ENCODE data around the gene GALNT17. TPM values are rescaled to one million over a fixed set of nuclear protein-coding genes. Genes with fewer than 3 reads are reported as not detected.

Gene GALNT17
- total RNA-seq, 1 donor from 2014 or later = not detected

DNA sequence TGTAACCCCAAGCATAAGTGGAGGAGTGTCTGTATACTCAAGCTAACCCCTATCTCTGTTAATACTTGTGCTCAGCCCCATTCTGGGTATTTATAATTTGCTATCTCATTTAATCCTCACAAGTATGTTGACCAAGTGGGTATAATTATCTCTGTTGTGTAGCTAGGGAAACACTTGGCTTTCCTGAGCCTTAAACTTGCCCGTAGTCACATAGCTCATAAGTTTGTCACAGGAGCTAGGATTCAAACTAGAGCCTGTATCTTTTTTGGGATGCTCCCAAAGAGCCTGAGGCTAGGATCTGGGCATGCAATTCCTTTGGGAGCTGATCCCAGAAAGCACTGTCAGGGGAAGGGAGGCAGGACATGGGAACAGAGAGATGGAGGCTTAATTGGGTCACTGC, 377.4 kb downstream of the GALNT17 start:
- Histone ChIP-seq H3K36me3 (ENCODE audit: control insufficient read depth, insufficient read depth, low read length) (no peaks in the 10 kb centered on the region), H3K27me3 (ENCODE audit: control insufficient read depth, insufficient read depth, low read length) (no peaks in the 10 kb centered on the region), H3K4me3 (ENCODE audit: low read depth, low read length) (no peak overlapping the region)
- no peak for FAIRE-seq
- TF ChIP-seq, protein P1, sequence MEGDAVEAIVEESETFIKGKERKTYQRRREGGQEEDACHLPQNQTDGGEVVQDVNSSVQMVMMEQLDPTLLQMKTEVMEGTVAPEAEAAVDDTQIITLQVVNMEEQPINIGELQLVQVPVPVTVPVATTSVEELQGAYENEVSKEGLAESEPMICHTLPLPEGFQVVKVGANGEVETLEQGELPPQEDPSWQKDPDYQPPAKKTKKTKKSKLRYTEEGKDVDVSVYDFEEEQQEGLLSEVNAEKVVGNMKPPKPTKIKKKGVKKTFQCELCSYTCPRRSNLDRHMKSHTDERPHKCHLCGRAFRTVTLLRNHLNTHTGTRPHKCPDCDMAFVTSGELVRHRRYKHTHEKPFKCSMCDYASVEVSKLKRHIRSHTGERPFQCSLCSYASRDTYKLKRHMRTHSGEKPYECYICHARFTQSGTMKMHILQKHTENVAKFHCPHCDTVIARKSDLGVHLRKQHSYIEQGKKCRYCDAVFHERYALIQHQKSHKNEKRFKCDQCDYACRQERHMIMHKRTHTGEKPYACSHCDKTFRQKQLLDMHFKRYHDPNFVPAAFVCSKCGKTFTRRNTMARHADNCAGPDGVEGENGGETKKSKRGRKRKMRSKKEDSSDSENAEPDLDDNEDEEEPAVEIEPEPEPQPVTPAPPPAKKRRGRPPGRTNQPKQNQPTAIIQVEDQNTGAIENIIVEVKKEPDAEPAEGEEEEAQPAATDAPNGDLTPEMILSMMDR (IDR thresholded peaks at IDR 0.05; ENCODE audit: insufficient read depth, low read length, severe bottlenecking) = no peak
- DNase-seq (ENCODE audit: low read depth) = no peak

DNA sequence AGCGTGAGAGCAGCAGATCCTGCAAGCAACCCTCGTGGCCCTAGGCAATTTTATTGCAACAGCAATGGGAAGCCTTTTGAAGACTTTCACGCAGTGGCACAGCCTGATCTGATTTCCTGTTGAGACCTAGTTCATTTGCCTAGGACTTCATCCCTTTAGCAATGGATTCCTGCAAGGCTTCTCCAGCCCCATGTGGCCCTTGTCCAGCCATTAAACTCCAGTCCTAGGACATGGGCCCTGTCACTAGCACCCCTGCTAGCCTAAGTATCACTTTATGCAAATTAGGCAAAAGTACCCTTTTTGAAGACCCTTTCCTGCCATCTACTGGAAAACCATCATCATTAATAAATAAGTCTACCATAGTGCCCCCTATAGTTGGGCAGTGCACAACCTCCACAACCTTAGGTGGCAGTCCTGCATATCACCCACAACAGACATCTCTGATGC, 379.4 kb downstream of the GALNT17 start:
- DNase-seq (ENCODE audit: low read depth) = no peak

DNA sequence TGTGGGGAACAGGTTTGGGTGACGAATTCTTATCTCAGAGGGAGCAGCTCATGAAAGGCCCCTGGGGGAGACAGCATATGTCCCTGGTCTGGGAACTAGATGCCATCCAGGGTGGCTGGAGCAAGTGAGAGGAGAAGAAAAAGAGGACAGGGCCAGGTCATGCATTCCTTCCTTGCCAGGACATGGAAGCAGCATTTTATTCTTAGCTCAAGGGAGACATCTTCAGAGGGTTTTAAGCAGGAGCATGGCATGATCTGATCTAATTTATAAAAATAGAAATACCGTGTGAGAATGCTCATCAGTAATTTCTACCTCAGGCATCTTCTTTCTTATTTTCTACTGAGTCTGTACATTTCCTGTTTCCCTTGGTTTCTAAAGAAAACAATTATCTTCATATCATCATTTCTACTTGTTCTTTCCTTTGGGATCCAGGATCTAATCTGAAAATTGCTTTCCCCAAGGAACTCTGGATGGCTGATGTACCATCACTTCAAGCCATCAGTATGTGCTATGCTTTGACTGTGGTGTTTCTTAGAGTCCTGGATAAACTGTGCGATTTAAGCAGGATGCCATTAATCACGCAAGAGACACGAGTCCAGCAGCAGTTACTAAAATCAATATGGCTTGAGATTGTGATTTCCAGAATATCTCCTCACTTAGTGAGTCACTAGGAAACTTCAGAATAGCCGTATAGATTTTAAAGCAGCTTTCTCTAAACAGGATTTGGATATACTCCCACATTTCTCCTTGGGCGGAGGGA, 386.2 kb downstream of the GALNT17 start:
- Histone ChIP-seq H3K4me3 (ENCODE audit: low read depth, low read length) (no peak overlapping the region), H3K36me3 (ENCODE audit: control insufficient read depth, insufficient read depth, low read length) (no peaks in the 10 kb centered on the region), H3K27me3 (ENCODE audit: control insufficient read depth, insufficient read depth, low read length) (no peaks in the 10 kb centered on the region)
- TF ChIP-seq, protein P1 (IDR thresholded peaks at IDR 0.05; ENCODE audit: insufficient read depth, low read length, severe bottlenecking) = no peak
- no peak for FAIRE-seq
- no peak for DNase-seq (ENCODE audit: low read depth)

More for the DNA sequence above, 379.4 kb downstream of the GALNT17 start:
- TF ChIP-seq, protein P1 (IDR thresholded peaks at IDR 0.05; ENCODE audit: insufficient read depth, low read length, severe bottlenecking) = no peak
- no peaks in the 10 kb centered on the region for H3K36me3 ChIP-seq (ENCODE audit: control insufficient read depth, insufficient read depth, low read length)
- H3K27me3 ChIP-seq (ENCODE audit: control insufficient read depth, insufficient read depth, low read length) = no peaks in the 10 kb centered on the region
- no peak overlapping the region for H3K4me3 ChIP-seq (ENCODE audit: low read depth, low read length)
- FAIRE-seq = no peak

DNA sequence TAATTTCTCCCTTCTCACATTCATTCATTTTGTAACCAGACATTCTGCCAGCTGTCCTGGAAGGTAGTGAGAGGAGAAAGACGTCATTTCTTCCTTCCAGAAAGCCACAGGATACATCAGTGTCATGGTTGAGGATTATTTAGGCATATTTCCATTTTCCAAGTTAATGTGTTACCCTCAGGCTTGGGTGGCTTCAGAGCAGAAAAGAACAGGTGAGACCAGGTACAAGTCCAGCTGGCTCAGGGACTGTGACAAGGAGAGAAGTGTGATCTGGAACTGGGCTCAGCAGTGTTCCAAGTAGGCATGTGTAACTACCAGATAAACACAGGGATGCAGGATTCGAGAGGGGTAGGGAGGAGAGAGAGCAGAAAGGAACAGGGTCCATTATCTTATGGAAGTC, 386.9 kb downstream of the GALNT17 start:
- Histone ChIP-seq H3K36me3 (ENCODE audit: control insufficient read depth, insufficient read depth, low read length) (no peaks in the 10 kb centered on the region), H3K27me3 (ENCODE audit: control insufficient read depth, insufficient read depth, low read length) (no peaks in the 10 kb centered on the region), H3K4me3 (ENCODE audit: low read depth, low read length) (no peak overlapping the region)
- DNase-seq (ENCODE audit: low read depth) = no peak
- TF ChIP-seq, protein P1 (IDR thresholded peaks at IDR 0.05; ENCODE audit: insufficient read depth, low read length, severe bottlenecking) = no peak
- FAIRE-seq = peak; percentile 58

DNA sequence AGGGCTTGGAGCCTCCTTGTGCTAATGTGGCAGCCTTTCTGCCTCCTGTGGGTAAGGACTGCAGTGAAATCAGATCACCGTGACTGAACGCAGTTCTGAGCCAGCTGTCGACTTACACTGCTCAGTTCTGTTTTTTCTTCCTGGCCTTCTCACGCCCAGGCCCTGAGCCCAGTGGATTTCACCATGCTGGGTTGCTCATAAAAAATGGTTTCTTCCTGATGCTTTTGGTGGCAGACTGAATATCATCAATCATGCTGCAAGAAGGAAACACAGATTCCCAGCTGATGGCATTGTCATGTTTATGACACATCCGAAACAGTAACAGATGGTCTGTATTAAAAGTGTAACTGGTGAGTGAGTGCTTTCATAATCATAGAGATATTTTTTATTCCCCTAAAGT, 389.6 kb downstream of the GALNT17 start:
- TF ChIP-seq, protein P1 (IDR thresholded peaks at IDR 0.05; ENCODE audit: insufficient read depth, low read length, severe bottlenecking) = no peak
- FAIRE-seq (no peak), DNase-seq (ENCODE audit: low read depth) (no peak)
- Histone ChIP-seq H3K27me3 (ENCODE audit: control insufficient read depth, insufficient read depth, low read length) (no peaks in the 10 kb centered on the region), H3K4me3 (ENCODE audit: low read depth, low read length) (no peak overlapping the region), H3K36me3 (ENCODE audit: control insufficient read depth, insufficient read depth, low read length) (no peaks in the 10 kb centered on the region)

DNA sequence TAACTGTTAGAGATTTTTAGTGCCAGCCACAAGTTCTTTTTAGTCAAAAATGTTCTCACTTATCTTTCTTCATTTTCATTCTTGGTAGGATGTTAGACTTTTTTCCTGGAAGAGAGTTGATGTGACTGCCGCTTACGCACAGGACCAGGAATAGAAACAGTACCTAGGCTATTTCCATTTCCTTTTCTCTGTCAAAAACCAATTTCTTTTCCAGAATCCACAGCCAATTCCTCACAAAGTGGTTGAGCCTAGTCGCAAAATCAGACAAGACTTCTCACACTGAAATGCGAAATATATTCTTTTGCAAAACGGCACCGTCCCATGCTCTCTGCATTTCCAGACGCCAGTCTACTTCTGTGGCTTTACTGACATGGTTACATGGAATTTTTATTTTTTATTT, 394.2 kb downstream of the GALNT17 start:
- H3K36me3 ChIP-seq (ENCODE audit: control insufficient read depth, insufficient read depth, low read length) = no peaks in the 10 kb centered on the region
- no peaks in the 10 kb centered on the region for H3K27me3 ChIP-seq (ENCODE audit: control insufficient read depth, insufficient read depth, low read length)
- no peak overlapping the region for H3K4me3 ChIP-seq (ENCODE audit: low read depth, low read length)
- DNase-seq (ENCODE audit: low read depth) (no peak), FAIRE-seq (no peak)
- TF ChIP-seq, protein P1 (IDR thresholded peaks at IDR 0.05; ENCODE audit: insufficient read depth, low read length, severe bottlenecking) = no peak

Data from bronchial epithelial cell (primary cell).